HG02973 (cell line): ENCODE results near the gene ZGPAT.

ENCODE experiments used
- ATAC-seq: cut with Tn5 transposase; IDR thresholded peaks from one replicate; pipeline ENCODE4 v1.9.1; 2021; ENCODE audit warnings: moderate library complexity; ENCODE audit not compliant: unreplicated experiment

The ZGPAT gene

GRCh38 chr20:63678071-63678470 is 29.8 kb upstream of the ZGPAT start:
- no peak for ATAC-seq

GRCh38 chr20:63678667-63679465 is 29.0 kb upstream of the ZGPAT start:
- no peak for ATAC-seq

GRCh38 chr20:63679799-63680305 is 28.0 kb upstream of the ZGPAT start:
- no peak for ATAC-seq

GRCh38 chr20:63680427-63680826 is 27.4 kb upstream of the ZGPAT start:
- ATAC-seq, result no peak

GRCh38 chr20:63680857-63681608 is 26.8 kb upstream of the ZGPAT start:
- ATAC-seq, result no peak

- no peak for ATAC-seq
Observed at GRCh38 chr20:63681609-63682142, 26.2 kb upstream of the ZGPAT start.

- no peak for ATAC-seq
Observed at GRCh38 chr20:63682384-63683139, 25.3 kb upstream of the ZGPAT start.

- ATAC-seq, result no peak
Observed at GRCh38 chr20:63685269-63686026, 22.4 kb upstream of the ZGPAT start.

GRCh38 chr20:63686094-63686491 is 21.7 kb upstream of the ZGPAT start:
- no peak for ATAC-seq

- ATAC-seq, result no peak
Observed at GRCh38 chr20:63686492-63687321, 21.1 kb upstream of the ZGPAT start.

GRCh38 chr20:63687419-63688178 is 20.2 kb upstream of the ZGPAT start:
- no peak for ATAC-seq

GRCh38 chr20:63688228-63689045 is 19.4 kb upstream of the ZGPAT start:
- ATAC-seq, result no peak

- ATAC-seq, result no peak
Observed at GRCh38 chr20:63689046-63690002, 18.5 kb upstream of the ZGPAT start.

- ATAC-seq, result no peak
Observed at GRCh38 chr20:63690003-63690897, 17.6 kb upstream of the ZGPAT start.

- ATAC-seq, result no peak
Observed at GRCh38 chr20:63690898-63691710, 16.7 kb upstream of the ZGPAT start.
